ENCODE measurements around the gene GNRHR.

- TF ChIP-seq ARNT (IDR thresholded peaks at IDR 0.05) (no peak), HDGF (IDR thresholded peaks at IDR 0.05; ENCODE audit: borderline replicate concordance) (no peak), BHLHE40 (IDR thresholded peaks at IDR 0.05; ENCODE audit: borderline replicate concordance) (no peak), SUZ12 (IDR thresholded peaks at IDR 0.05) (no peak), PKNOX1 (IDR thresholded peaks at IDR 0.05) (no peak), ZNF384 (IDR thresholded peaks at IDR 0.05) (no peak), SP1 (IDR thresholded peaks at IDR 0.05) (no peak), FOXA1 (IDR thresholded peaks at IDR 0.05) (no peak), FOXM1 (IDR thresholded peaks at IDR 0.05; ENCODE audit: borderline replicate concordance) (no peak), LEF1 (IDR thresholded peaks at IDR 0.05; ENCODE audit: borderline replicate concordance) (no peak), NFRKB (IDR thresholded peaks at IDR 0.05) (no peak), FOXK2 (IDR thresholded peaks at IDR 0.05) (no peak)
These were observed 33.1 kb upstream of the GNRHR start for GRCh38 chr4:67787311-67787710.
